SH-SY5Y (cell line): Measurements from ENCODE around the gene TERB1.

Source experiments
- GATA2 ChIP-seq: IDR thresholded peaks from 2 replicates; pipeline ENCODE4 v1.6.1; 2011; ENCODE audit warnings: mild to moderate bottlenecking, low read depth, low read length
- GATA3 ChIP-seq: IDR thresholded peaks from 2 replicates; pipeline ENCODE4 v1.6.1; 2011; ENCODE audit warnings: low read depth, mild to moderate bottlenecking, low read length, moderate library complexity

TERB1 gene, protein sequence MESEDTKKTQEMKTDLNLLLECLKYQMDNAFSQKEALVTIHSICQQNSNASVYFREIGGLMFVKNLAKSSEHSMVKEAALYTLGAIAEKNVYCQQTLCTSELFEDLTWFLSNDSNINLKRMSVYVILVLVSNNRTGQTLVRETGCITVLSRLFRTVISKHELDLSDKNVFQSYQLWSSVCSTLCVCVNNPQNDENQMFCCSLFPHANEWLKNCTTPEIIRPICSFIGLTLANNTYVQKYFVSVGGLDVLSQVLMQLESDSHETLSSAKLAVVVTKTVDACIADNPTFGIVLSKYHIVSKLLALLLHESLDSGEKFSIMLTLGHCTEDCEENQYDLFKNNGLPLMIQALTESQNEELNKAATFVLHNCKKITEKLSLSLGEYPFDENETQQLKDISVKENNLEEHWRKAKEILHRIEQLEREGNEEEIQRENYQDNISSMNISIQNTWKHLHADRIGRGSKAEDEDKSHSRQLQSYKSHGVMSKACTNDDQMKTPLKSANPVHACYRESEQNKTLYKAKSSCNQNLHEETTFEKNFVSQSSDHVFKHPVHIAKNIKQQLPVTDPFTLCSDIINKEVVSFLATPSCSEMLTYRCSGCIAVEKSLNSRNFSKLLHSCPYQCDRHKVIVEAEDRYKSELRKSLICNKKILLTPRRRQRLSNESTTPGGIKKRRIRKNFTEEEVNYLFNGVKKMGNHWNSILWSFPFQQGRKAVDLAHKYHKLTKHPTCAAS

DNA sequence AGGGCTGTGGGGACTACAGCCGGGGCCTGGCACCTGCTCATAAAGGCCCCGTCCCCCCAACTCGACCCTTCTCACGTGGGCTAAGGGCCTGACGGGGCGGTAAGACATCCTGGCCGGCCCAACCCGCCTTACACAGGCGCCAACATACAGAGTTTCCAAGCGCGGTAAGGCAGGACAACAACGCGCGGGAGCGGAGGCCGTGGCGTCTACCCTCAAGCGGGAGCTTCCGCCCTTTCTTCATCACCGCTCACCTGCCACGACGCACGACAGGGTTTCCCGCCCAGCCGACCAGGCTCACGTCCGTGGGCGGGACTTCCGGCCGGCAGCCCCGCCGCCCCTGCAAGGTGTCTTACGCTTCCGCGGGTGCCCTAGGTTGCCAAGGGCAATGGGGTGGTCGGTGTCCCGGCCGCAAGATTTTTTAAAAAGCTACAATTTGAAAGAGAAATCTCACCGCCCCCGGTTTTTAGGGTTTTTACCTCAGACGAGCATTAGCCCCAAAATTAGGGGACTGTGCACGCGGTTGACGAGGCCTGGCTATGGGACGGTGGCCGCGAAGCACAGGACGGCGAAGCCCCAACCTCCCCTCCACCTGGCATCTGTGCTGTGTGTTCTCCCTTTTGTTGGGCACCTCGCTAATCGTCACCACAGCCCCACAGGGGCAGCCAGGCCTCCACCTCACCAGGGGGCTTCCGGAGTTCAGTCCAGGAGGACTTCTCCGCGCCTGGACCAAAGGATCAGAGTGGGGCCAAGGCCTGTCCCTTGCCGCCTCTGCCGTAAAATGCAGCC lies at the start of gene TERB1:
TSS of gene TERB1 (minus strand) at position 265 of the 786 bp plus-strand sequence. CDS start 4,786 bp downstream, outside the sequence.
- TF ChIP-seq GATA2 (no peak), GATA3 (no peak)

DNA sequence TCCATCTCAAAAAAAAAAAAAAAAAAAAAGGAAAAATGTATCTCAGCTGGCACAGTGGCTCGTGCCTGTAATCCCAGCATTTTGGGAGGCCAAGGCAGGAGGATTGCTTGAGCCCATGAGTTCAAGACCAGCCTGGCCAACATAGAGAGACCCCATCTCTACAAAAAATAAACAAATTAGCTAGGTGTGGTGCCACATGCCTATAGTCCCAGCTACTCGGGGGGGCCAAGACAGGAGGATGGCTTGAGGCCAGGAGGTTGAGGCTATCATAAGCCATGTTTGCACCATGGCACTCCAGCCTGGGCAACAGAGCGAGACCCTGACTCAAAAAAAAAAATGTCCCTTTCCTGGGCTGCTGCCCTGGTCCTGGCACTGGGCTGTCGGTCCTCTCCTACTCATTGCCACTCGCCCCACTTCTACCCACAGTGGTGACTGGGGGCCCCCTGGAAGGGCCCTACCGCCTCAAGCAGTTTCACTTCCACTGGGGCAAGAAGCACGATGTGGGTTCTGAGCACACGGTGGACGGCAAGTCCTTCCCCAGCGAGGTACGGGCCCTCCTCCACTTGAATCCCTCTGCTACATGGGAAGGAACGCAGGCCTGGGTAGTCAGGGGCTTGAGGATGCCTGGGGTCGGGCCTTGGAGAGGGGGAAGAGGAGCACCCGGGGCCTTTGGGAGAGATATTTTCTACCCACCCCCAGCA lies 48.9 kb upstream of the TERB1 start:
- no peak for TF ChIP-seq GATA3
- no peak for TF ChIP-seq GATA2

DNA sequence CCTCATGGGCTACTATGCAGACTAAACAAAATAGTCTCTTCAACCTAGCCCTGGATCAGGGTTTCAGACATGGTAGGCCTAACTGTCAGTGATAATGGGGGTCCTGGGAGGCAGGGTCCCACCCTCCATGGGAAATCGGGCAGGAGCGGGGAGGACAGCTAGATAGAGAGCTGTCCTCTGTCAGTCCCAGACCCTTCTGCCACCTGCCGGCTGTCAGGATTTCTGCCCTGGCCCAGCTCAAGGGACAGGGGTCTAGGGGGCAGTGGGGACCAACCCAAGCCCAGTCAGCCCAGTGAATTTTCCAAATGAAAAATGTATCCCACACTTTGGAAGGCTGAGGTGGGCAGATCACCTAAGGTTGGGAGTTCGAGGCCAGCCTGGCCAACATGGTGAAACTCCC lies 48.2 kb upstream of the TERB1 start:
- no peak for TF ChIP-seq GATA3
- TF ChIP-seq GATA2, result no peak

DNA sequence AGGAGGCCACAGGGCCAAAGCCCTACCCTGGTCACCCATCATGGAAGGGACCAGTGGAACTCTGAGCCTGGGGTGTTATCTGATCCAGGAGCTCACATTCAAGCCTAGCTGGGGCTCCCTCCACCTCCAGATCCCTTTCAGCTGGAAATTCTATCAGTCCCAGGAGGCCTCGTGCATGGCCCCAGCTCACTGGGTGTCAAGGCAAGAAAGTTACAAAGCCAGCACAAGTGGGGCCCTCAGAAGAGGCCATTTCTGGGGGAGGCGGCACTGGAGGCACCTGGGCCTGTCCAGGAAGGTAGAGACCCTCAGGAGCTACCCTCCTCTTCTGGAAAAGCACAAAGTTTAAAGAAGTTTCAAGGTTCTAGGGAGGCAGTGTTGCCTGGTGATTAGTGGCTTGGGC lies 47.6 kb upstream of the TERB1 start:
- TF ChIP-seq GATA3 (no peak), GATA2 (no peak)

DNA sequence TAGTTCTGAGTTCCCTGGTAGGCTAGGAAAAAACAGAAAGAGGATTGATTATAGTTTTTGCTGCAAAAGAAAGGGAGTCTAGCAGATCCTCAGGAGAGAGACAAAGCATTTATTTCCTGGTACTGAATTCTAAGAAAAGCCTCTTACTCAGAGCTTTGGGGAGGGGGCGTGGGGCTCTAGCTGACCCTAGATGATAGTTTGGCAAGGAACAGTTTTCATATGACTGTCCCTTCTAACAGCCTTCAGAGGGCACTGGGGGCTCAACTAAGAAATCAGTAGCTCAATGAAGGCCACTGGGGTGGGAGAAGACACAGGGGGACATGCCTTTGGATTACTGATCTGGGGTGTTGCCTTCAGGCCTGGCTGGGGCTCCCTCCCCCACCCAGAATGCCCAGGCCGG lies 46.8 kb upstream of the TERB1 start:
- TF ChIP-seq GATA2 (no peak), GATA3 (no peak)

DNA sequence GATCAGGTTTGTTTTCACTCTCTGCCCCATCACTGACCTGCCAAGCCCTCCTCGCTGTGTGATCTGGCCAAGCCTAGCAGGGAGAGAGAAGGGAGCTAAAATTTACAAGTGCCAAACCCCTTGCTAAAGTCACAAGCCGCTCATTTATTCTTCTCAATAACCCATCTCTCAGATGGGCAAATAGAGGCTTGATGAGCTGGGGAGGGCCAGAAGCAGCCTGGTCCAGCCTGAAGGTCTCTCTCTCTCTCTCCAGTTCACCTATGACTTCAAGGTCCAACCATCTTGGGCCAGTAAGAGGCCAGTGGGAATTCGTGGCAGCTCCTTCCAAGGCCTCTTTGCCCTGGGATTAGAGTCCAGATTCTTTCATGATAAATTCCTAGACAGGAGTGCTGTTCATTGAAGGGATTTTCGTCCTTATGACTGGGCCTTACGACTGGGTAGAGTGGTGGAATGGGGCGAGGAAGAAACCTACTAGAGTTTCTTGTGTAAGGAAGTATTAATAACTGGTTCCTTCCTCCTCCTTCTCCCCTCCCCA lies 46.2 kb upstream of the TERB1 start:
- TF ChIP-seq GATA2, result no peak
- no peak for TF ChIP-seq GATA3

DNA sequence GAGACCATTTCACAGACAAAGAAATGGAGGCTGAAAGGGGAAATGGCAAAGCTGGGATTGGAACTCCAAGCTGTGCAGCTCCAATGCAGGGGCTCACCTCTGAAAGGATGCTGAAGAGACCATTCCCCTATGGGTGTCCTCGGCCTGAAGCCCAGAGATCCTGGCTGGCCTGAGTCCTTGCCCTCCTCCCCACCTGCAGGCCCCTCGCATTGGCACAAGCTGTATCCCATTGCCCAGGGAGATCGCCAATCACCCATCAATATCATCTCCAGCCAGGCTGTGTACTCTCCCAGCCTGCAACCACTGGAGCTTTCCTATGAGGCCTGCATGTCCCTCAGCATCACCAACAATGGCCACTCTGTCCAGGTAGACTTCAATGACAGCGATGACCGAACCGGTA lies 45.4 kb upstream of the TERB1 start:
- TF ChIP-seq GATA3 (no peak), GATA2 (no peak)

DNA sequence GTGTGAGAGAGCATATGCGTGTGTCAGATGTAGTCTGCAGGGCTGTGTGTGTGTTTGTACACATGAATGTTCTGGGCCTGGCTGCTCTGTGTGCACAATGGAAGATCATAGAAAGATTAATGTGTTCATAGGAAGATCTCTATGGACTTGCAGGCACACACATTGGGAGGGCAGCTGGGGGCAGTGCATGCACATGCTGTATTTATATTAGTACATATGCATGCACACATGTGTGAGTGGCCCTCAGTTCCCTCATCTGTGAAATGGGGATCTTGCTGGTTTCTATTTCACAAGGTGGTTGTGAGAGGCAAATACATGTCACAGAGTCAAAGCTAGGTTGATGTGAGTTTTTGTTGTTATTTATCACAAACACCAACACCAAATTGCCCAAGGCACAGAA lies 44.9 kb upstream of the TERB1 start:
- no peak for TF ChIP-seq GATA3
- TF ChIP-seq GATA2, result no peak

DNA sequence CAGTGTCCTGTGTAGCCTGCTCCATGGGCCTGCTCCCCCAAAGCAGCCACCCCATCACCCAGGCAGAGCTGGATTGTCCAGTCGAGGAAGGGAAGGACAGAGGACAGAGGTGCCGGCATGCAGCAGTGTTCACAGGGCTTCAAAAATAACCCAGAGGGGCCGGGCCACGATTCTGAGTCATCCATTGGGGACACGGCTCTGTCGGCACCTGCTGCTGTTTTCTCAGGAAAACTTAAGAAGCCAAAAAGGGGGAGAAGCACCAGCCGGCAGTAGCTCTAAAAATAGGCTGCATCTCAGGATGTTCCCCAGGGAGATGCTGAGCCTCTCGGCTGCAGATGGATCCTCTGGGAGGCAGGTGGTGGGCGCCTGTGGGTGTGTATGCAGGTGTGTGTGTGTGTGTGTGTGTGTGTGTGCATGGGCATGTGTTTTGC lies 44.4 kb upstream of the TERB1 start:
- TF ChIP-seq GATA3 (no peak), GATA2 (no peak)

DNA sequence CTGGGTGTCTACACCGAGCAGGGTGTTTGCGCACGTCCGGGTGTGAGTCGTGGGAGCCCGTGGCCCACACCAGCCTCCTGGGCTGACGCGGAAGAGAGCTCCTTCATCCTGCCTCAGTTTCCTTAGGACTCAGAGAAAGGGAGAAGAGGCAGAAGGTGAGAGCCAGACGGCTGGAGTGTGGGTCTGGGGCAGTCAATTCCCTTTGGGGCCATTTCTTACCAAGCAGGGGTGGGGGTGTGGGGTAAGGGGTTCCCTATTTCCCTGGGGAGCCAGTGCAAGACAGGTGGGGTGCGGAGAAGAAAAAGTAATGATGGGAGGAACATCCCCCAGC lies 43.7 kb upstream of the TERB1 start:
- no peak for TF ChIP-seq GATA3
- TF ChIP-seq GATA2, result no peak

DNA sequence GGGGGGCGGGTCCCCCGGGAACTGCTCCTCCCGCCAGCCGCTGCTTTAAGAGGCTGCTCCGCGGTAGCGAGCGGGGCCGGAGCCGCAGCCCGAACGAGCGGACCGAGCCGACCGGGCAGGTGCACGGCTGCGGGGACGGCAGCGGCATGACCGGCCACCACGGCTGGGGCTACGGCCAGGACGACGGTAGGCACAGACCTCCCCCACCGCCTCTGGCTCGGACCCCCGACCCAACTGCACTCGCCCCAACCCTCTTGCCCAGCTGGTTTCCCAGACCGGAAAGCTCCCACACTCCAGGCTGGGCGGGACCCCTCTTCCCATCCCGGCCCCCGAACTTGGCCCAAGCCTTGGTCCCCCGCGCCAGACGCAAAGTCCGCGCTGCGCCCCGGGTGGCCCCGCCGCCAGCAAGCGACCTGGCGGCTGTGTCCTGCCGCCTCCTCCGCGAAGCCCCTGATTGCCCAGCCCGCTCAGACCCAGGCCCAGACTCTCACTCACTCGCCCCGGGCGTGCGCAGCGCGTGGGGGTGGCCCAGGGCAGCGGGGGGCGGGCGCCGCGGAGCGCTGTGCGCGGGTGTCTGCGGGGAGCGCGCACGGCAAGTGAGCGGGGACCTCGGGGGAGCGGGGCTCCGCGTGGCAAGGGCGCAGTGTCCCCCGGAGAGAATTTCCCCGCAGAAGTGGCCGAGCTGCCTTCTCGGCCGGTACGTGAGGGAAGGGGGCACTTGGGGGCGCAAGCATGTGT lies 43.1 kb upstream of the TERB1 start, which contains the start of gene CA7:
TSS of gene CA7 (plus strand) at position 73 of the 738 bp plus-strand sequence. CDS start at position 147, 74 bp downstream.
- TF ChIP-seq GATA3 (no peak), GATA2 (no peak)

DNA sequence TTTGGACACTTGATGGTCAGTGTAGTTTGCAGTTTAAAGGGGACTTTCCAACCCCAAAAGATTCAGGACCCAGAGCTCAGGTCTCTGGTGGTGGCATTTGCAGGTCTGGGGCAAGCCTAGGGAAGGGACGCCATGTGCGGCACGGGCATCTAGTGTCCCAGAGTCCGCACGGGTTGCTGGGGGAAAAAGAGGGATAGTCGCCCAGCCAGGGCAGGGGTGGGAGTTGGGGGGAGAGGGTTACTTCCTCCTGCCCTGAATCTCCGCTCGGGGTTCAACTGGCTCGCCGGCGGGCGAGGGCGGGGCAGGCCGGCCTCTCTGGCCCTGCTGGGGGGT lies 42.6 kb upstream of the TERB1 start:
- no peak for TF ChIP-seq GATA3
- TF ChIP-seq GATA2, result no peak

DNA sequence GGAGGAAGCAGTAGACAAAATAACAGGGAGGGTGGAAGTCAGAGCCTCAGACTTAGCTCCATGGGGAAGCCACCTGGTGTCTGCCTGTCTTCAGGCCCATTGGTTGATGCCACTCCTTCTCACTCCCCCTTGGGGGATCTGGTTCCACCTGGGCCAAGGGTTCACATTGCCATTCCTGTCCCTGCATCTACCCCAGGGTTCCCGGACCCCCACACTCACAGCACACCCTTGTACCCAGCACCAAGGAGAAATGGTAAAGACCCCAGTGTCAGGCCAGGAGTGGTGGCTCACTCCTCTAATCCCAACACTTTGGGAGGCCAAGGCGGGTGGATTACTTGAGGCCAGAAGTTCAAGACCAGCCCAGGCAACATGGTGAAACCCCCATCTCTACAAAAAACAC lies 41.8 kb upstream of the TERB1 start:
- TF ChIP-seq GATA3, result no peak
- TF ChIP-seq GATA2, result no peak

DNA sequence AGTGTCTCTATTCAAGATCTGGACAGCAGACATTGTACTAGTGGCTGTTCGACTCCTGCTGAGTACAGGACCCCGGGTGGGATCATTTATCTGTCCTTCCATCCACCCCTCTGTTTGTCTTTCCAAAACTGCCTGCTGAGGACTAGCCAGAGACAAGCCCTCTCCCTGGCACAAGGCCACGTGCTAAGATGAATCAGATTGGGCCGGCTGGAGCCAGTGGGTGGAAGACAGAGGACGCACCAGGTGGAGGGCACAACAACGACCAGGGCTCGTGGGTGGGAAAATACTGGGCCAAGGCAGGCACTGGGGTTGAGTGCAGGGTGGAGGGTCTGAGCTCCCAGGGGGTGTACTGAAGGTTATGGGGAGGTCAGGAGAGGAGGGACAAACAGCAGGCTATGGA lies 41.4 kb upstream of the TERB1 start:
- TF ChIP-seq GATA3 (no peak), GATA2 (no peak)
